ENCODE measurements around the gene OTOP2.

DNA sequence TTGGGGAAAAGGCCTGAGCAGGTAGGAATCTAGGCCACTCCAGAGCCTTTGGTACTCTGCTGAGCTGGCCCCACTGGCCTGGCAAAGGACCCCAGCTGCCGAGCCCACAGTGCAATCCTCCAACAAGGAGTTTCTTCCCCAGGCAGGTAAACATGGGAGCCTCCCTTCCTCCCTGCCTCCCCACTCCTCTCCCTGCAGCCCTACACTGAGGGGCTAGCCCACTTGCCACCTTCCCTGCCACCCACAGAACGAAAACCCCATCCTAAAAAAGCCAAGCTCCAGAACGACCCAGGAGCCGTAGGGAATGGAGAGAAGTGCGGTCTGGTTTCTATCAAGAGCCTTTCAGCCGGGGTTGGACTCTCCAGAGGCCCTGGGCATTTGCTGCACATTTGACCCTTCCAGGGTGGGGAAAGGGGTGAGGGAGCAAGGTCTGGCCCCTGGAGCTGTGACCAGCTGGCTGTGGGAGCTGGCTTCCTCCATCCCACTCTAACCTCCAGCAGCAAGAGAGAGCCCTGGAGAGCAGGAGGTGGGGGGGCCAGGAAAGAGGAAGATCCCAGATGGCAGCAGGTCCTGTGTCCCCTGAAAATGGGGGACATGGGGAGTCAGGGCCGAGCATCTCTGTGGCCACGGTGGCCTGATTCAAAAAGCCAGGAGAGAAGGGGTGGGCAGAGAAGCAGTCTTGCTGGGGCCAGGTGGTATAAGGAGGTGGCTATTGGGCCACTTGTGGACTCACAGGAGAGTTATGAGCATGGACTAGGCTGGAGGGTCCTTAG lies 47.2 kb downstream of the OTOP2 start:
- TF ChIP-seq POLR2A (IDR thresholded peaks at IDR 0.05; ENCODE audit: low read depth, low read length) (no peak), TAF1 (IDR thresholded peaks at IDR 0.05; ENCODE audit: low read depth, low read length) (no peak), POLR2AphosphoS5 (IDR thresholded peaks at IDR 0.05; ENCODE audit: low read depth, low read length) (no peak), SPI1 (IDR thresholded peaks at IDR 0.05; ENCODE audit: low read depth, low read length) (no peak)

Data from GM12891 (cell line).